HepG2 (cell line): Measurements from ENCODE around the gene SYNC. TPM values are rescaled to one million over a fixed set of nuclear protein-coding genes. Genes with fewer than 3 reads are reported as not detected.

Source experiments
- GABPB1 ChIP-seq: IDR thresholded peaks from 2 replicates; pipeline ENCODE4 v1.6.1; 2016; ENCODE audit warnings: mild to moderate bottlenecking, missing genetic modification reagents, moderate library complexity, missing compliant biosample characterization
- KLF6 ChIP-seq: IDR thresholded peaks from 2 replicates; pipeline ENCODE4 v1.8.0; 2016; ENCODE audit warnings: missing biosample characterization, missing genetic modification reagents
- MIXL1 ChIP-seq: IDR thresholded peaks from 2 replicates; pipeline ENCODE4 v1.6.1; 2016
- RAD51 ChIP-seq: fragments of 450-650 bp; IDR thresholded peaks from 2 replicates; pipeline ENCODE4 v1.6.1; 2016; ENCODE audit warnings: borderline replicate concordance
- TARDBP ChIP-seq: sonication (generic); formaldehyde crosslinking; IDR thresholded peaks from 2 replicates; pipeline ENCODE4 v1.8.0; 2022; ENCODE audit warnings: mild to moderate bottlenecking, missing genetic modification reagents
- ZMAT5 ChIP-seq: sonication (generic); formaldehyde crosslinking; IDR thresholded peaks from 2 replicates; pipeline ENCODE4 v1.5.0; 2020; ENCODE audit warnings: mild to moderate bottlenecking, low read depth, missing genetic modification reagents, borderline replicate concordance
- ZNF24 ChIP-seq: fragments of 450-650 bp; IDR thresholded peaks from 2 replicates; pipeline ENCODE4 v1.6.1; 2017; ENCODE audit warnings: antibody characterized with exemption, mild to moderate bottlenecking
- ZNF333 ChIP-seq: sonication (generic); formaldehyde crosslinking; IDR thresholded peaks from 2 replicates; pipeline ENCODE4 v1.4.0; 2020; ENCODE audit warnings: mild to moderate bottlenecking, missing genetic modification reagents, borderline replicate concordance
- ZNF510 ChIP-seq: sonication (generic); formaldehyde crosslinking; IDR thresholded peaks from 2 replicates; pipeline ENCODE4 v1.4.0; 2020; ENCODE audit warnings: low read depth, mild to moderate bottlenecking, missing genetic modification reagents
- ZNF556 ChIP-seq: sonication (generic); formaldehyde crosslinking; IDR thresholded peaks from 2 replicates; pipeline ENCODE4 v1.4.0; 2020; ENCODE audit warnings: mild to moderate bottlenecking, missing genetic modification reagents, borderline replicate concordance
- ZNF788 ChIP-seq: sonication (generic); formaldehyde crosslinking; IDR thresholded peaks from 2 replicates; pipeline ENCODE4 v1.5.0; 2020; ENCODE audit warnings: mild to moderate bottlenecking, missing genetic modification reagents, borderline replicate concordance
- polyA plus RNA-seq, 8 experiments: library from polyadenylated mRNA; depleted of rRNA in 3 of 8; stranded (reverse) in 7 of 8; unstranded in 1 of 8; fragments of >200 nt; fragmentation: Illumina TruSeq in 4 of 8; extraction: Trizol in 4 of 8; gene quantifications; 2 replicates each; pipeline versions ENCODE4 v1.2.1 to v1.2.3, GENCODE V29; 2011 to 2016; ENCODE audit warnings: low read depth in 4 of 8, missing spikeins in 1 of 8, mixed read lengths in 1 of 8; ENCODE audit not compliant: insufficient read depth in 1 of 8
- total RNA-seq, 5 experiments: library from RNA; depleted of rRNA; stranded (reverse); fragments of >200 nt; fragmentation: Illumina TruSeq; extraction: Trizol; gene quantifications; 2 replicates each; pipeline ENCODE4 v1.2.3, GENCODE V29; 2016; ENCODE audit warnings: low read depth in 1 of 5
- TF ChIP-seq, protein P1 (sequence below): IDR thresholded peaks from 2 replicates; pipeline ENCODE4 v1.6.1; 2016; ENCODE audit warnings: low read depth, borderline replicate concordance
- TF ChIP-seq, protein P2 (sequence below): sonication (generic); formaldehyde crosslinking; IDR thresholded peaks from 2 replicates; pipeline ENCODE4 v1.4.0; 2020; ENCODE audit warnings: missing genetic modification reagents, borderline replicate concordance

Gene SYNC
- total and polyA plus RNA-seq, 2 of the 13 experiments (the other 11 are each of a cell fraction or from before 2014, with no cell fraction given) = 2.4 to 5.4 TPM

DNA sequence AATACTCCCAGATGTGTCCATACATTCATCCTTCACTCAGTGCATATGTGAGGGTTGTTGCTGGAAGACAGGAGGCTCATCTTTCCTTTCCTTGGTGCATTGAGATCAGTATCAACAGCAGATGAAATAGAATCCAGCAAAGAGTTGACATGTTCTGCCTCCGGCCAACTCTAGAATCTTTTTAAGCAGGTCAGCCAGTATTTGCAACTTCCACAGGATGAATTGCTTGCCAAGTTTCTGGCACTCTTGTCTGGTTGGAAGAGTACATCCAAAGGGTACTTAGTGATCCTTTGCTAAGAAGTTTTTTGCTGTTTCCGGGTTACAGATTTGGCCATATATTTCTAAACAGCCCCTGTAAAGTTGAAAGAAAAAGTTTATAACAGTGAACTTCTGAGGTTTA, 21.1 kb downstream of the SYNC start (continued):
- TF ChIP-seq, protein P1, sequence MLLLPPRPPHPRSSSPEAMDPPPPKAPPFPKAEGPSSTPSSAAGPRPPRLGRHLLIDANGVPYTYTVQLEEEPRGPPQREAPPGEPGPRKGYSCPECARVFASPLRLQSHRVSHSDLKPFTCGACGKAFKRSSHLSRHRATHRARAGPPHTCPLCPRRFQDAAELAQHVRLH (CRISPR knock-in tag) = no peak
- no peak for TF ChIP-seq GABPB1 (CRISPR knock-in tag)
- no peak for TF ChIP-seq ZMAT5 (CRISPR knock-in tag)
- TF ChIP-seq ZNF556 = no peak
- no peak for TF ChIP-seq RAD51
- no peak for TF ChIP-seq ZNF24
- no peak for TF ChIP-seq TARDBP
- TF ChIP-seq ZNF510 (CRISPR knock-in tag) = no peak
- TF ChIP-seq MIXL1 (CRISPR knock-in tag) = no peak
- TF ChIP-seq, protein P2, sequence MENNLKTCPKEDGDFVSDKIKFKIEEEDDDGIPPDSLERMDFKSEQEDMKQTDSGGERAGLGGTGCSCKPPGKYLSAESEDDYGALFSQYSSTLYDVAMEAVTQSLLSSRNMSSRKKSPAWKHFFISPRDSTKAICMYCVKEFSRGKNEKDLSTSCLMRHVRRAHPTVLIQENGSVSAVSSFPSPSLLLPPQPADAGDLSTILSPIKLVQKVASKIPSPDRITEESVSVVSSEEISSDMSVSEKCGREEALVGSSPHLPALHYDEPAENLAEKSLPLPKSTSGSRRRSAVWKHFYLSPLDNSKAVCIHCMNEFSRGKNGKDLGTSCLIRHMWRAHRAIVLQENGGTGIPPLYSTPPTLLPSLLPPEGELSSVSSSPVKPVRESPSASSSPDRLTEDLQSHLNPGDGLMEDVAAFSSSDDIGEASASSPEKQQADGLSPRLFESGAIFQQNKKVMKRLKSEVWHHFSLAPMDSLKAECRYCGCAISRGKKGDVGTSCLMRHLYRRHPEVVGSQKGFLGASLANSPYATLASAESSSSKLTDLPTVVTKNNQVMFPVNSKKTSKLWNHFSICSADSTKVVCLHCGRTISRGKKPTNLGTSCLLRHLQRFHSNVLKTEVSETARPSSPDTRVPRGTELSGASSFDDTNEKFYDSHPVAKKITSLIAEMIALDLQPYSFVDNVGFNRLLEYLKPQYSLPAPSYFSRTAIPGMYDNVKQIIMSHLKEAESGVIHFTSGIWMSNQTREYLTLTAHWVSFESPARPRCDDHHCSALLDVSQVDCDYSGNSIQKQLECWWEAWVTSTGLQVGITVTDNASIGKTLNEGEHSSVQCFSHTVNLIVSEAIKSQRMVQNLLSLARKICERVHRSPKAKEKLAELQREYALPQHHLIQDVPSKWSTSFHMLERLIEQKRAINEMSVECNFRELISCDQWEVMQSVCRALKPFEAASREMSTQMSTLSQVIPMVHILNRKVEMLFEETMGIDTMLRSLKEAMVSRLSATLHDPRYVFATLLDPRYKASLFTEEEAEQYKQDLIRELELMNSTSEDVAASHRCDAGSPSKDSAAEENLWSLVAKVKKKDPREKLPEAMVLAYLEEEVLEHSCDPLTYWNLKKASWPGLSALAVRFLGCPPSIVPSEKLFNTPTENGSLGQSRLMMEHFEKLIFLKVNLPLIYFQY (CRISPR knock-in tag) = no peak
- no peak for TF ChIP-seq ZNF788
- no peak for TF ChIP-seq ZNF333
- no peak for TF ChIP-seq KLF6 (CRISPR knock-in tag)
